K562 (cell line): Measurements from ENCODE around the gene SLC7A4. TPM values are rescaled to one million over a fixed set of nuclear protein-coding genes. Genes with fewer than 3 reads are reported as not detected.

Experiments used
- CBX1 ChIP-seq: sonication (generic); IDR thresholded peaks from 2 replicates; pipeline ENCODE4 v1.6.1; 2016; ENCODE audit warnings: antibody characterized with exemption, low read depth, mild to moderate bottlenecking
- CREM ChIP-seq: IDR thresholded peaks from 2 replicates; pipeline ENCODE4 v1.6.1; 2014; ENCODE audit warnings: antibody characterized with exemption, low read depth
- ELF4 ChIP-seq: fragments of 450-650 bp; formaldehyde crosslinking; IDR thresholded peaks from 2 replicates; pipeline ENCODE4 v1.4.0; 2022; ENCODE audit warnings: missing genetic modification characterization
- ESRRA ChIP-seq: fragments of 450-650 bp; IDR thresholded peaks from 2 replicates; pipeline ENCODE4 v1.6.1; 2014; ENCODE audit warnings: low read depth, mild to moderate bottlenecking, moderate library complexity, borderline replicate concordance
- ETV1 ChIP-seq: fragments of 450-650 bp; conservative IDR thresholded peaks from 2 replicates; pipeline ENCODE4 v1.6.1; 2016; ENCODE audit warnings: missing genetic modification characterization, control low read depth, low read depth, missing compliant biosample characterization
- GABPB2 ChIP-seq: fragments of 250-450 bp; sonication (Bioruptor Pico); conservative IDR thresholded peaks from 2 replicates; pipeline ENCODE4 v1.5.1; 2021; ENCODE audit warnings: mild to moderate bottlenecking
- GATAD2A ChIP-seq: fragments of 450-650 bp; IDR thresholded peaks from 2 replicates; pipeline ENCODE4 v1.6.1; 2017
- KDM2B ChIP-seq: fragments of 250-450 bp; sonication (Bioruptor Pico); IDR thresholded peaks from 2 replicates; pipeline ENCODE4 v1.8.0; 2021; ENCODE audit warnings: mild to moderate bottlenecking, moderate library complexity
- KDM5B ChIP-seq: fragments of 200-600 bp; sonication (generic); IDR thresholded peaks from 2 replicates; pipeline ENCODE4 v1.6.1; 2012; ENCODE audit warnings: low read depth, mild to moderate bottlenecking, moderate library complexity, low read length, control low read depth, inconsistent platforms; ENCODE audit not compliant: insufficient replicate concordance
- PML ChIP-seq: IDR thresholded peaks from 2 replicates; pipeline ENCODE4 v1.6.1; 2012; ENCODE audit warnings: low read length, inconsistent platforms
- RBFOX2 ChIP-seq: fragments of 200-400 bp; formaldehyde crosslinking; IDR thresholded peaks from 2 replicates; pipeline ENCODE4 v1.6.1; 2017; ENCODE audit warnings: low read depth, mild to moderate bottlenecking, low read length, moderate library complexity
- RHOXF2B ChIP-seq: fragments of 250-450 bp; sonication (Bioruptor Pico); conservative IDR thresholded peaks from 2 replicates; pipeline ENCODE4 v1.5.1; 2021
- RNF2 ChIP-seq: sonication (generic); IDR thresholded peaks from 2 replicates; pipeline ENCODE4 v1.6.1; 2016
- SP1 ChIP-seq: sonication (generic); formaldehyde crosslinking; IDR thresholded peaks from 2 replicates; pipeline ENCODE4 v1.8.1; 2022; ENCODE audit warnings: mild to moderate bottlenecking, missing genetic modification reagents
- TAF15 ChIP-seq: fragments of 200-400 bp; formaldehyde crosslinking; IDR thresholded peaks from 2 replicates; pipeline ENCODE4 v1.6.1; 2017; ENCODE audit warnings: mild to moderate bottlenecking, low read depth, low read length, moderate library complexity
- WHSC1 ChIP-seq: IDR thresholded peaks from one replicate; pipeline ENCODE4 v1.6.1; 2012; ENCODE audit warnings: low read length, control low read depth, inconsistent platforms
- ZFPM2 ChIP-seq: fragments of 250-450 bp; sonication (Bioruptor Pico); IDR thresholded peaks from 2 replicates; pipeline ENCODE4 v1.5.1; 2022; ENCODE audit warnings: mild to moderate bottlenecking
- ZNF143 ChIP-seq: sonication (generic); formaldehyde crosslinking; IDR thresholded peaks from 2 replicates; pipeline ENCODE4 v1.9.0; 2022; ENCODE audit warnings: mild to moderate bottlenecking, missing genetic modification reagents
- ZNF778 ChIP-seq: fragments of 450-650 bp; formaldehyde crosslinking; IDR thresholded peaks from 2 replicates; pipeline ENCODE4 v1.4.0; 2020; ENCODE audit warnings: mild to moderate bottlenecking, moderate library complexity
- polyA plus RNA-seq, 8 experiments: library from polyadenylated mRNA; depleted of rRNA in 4 of 8; stranded (reverse) in 5 of 8; unstranded in 3 of 8; fragments of >200 nt; fragmentation: Nextera tagmentation in 2 of 8; fragmentation: Illumina TruSeq in 1 of 8; extraction: Ambion mirVana in 2 of 8; extraction: Trizol in 1 of 8; gene quantifications; 2 replicates each; pipeline versions ENCODE4 v1.2.1 to v1.2.3, GENCODE V29; 2011 to 2014; ENCODE audit warnings: inconsistent platforms in 1 of 8, missing spikeins in 1 of 8
- total RNA-seq, 7 experiments: library from RNA; depleted of rRNA in 6 of 7; stranded (reverse); fragments of >200 nt in 6 of 7; fragmentation: Illumina TruSeq in 2 of 7; extraction: Trizol in 2 of 7; gene quantifications; 2 replicates each; pipeline versions ENCODE4 v1.2.1 to v1.2.3, GENCODE V29; 2011 to 2021; ENCODE audit warnings: low replicate concordance in 1 of 7
- TF ChIP-seq, protein P1 (sequence below): fragments of 150-350 bp; conservative IDR thresholded peaks from 2 replicates; pipeline ENCODE4 v1.6.1; 2014; ENCODE audit warnings: low read length
- TF ChIP-seq, protein P2 (sequence below): IDR thresholded peaks from 2 replicates; pipeline ENCODE4 v1.6.1; 2012; ENCODE audit warnings: low read depth, low read length, improper control_type of control experiment, borderline replicate concordance
- TF ChIP-seq, protein P3 (sequence below): conservative IDR thresholded peaks from 2 replicates; pipeline ENCODE4 v1.6.1; 2011; ENCODE audit warnings: low read depth, mild to moderate bottlenecking, low read length; ENCODE audit not compliant: control insufficient read depth
- TF ChIP-seq, protein P4 (sequence below): fragments of 450-650 bp; formaldehyde crosslinking; IDR thresholded peaks from 2 replicates; pipeline ENCODE4 v1.4.0; 2022; ENCODE audit warnings: missing genetic modification characterization

SLC7A4 gene
- total and polyA plus RNA-seq, 9 of the 15 experiments (the other 6 are each of a cell fraction or from before 2014, with no cell fraction given) = not detected

DNA sequence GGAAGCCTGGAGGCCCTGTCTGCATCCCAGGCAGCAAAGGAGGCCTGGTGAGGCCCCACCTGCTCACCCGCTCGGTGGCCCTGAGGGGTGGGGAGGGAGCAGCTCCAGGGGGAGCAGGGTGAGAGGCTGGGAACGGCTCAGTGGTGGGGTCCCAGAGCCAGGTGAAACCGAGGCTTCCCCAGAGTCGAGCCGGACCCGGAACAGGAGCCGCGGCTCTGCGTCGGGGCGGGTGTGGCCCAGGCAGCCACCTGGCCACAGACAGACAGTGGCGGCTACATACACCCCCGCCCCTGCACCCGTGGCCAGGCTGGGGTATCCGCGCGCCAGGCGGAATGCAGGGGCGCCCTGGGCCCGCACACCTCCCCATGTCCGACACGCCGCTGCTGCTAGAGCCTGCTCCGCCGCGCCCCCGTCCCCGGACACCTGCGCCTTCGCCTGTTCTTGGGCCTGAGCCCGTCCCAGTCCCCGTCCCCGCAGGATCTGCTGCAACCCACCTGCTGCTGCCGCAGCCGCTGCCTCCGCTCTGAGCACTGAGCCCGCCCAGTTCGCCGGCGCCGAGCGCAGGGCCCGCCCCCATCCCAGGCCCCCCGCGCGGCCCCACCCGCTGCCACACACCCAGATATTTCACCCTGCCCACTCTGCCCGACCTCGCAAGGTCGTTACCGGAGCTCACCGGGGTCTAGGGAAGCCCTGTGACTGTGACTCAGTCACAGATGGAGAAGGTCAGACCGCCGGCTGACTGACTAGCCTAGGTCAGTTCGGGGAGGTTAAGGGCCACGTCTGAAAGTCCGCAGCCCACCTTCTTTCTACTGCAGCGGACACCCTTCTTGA lies at the start of gene SLC7A4 (continued):
- TF ChIP-seq, protein P1, sequence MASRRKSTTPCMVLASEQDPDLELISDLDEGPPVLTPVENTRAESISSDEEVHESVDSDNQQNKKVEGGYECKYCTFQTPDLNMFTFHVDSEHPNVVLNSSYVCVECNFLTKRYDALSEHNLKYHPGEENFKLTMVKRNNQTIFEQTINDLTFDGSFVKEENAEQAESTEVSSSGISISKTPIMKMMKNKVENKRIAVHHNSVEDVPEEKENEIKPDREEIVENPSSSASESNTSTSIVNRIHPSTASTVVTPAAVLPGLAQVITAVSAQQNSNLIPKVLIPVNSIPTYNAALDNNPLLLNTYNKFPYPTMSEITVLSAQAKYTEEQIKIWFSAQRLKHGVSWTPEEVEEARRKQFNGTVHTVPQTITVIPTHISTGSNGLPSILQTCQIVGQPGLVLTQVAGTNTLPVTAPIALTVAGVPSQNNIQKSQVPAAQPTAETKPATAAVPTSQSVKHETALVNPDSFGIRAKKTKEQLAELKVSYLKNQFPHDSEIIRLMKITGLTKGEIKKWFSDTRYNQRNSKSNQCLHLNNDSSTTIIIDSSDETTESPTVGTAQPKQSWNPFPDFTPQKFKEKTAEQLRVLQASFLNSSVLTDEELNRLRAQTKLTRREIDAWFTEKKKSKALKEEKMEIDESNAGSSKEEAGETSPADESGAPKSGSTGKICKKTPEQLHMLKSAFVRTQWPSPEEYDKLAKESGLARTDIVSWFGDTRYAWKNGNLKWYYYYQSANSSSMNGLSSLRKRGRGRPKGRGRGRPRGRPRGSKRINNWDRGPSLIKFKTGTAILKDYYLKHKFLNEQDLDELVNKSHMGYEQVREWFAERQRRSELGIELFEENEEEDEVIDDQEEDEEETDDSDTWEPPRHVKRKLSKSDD = no peak
- TF ChIP-seq GABPB2 (CRISPR knock-in tag) = no peak; the same call in 1 of the 2 replicates
- no peak for TF ChIP-seq RNF2
- TF ChIP-seq ETV1 (tag) = no peak
- no peak for TF ChIP-seq ESRRA
- TF ChIP-seq RBFOX2 = no peak
- no peak for TF ChIP-seq PML
- TF ChIP-seq TAF15 = peak; percentile 74; the same call in 1 of the 2 replicates
- 0 out of 2 replicates have a peak, but pooled peaks have one; percentile 14 for TF ChIP-seq CREM
- TF ChIP-seq ZNF778 (CRISPR knock-in tag) = no peak
- no peak for TF ChIP-seq CBX1
- TF ChIP-seq, protein P2, sequence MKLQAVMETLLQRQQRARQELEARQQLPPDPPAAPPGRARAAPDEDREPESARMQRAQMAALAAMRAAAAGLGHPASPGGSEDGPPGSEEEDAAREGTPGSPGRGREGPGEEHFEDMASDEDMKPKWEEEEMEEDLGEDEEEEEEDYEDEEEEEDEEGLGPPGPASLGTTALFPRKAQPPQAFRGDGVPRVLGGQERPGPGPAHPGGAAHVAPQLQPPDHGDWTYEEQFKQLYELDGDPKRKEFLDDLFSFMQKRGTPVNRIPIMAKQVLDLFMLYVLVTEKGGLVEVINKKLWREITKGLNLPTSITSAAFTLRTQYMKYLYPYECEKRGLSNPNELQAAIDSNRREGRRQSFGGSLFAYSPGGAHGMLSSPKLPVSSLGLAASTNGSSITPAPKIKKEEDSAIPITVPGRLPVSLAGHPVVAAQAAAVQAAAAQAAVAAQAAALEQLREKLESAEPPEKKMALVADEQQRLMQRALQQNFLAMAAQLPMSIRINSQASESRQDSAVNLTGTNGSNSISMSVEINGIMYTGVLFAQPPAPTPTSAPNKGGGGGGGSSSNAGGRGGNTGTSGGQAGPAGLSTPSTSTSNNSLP = no peak
- TF ChIP-seq ZNF143 (CRISPR knock-in tag) = peak; percentile 33; the same call in 1 of the 2 replicates
- TF ChIP-seq RHOXF2B (CRISPR knock-in tag) = no peak
- TF ChIP-seq GATAD2A = no peak
- TF ChIP-seq KDM2B = no peak
- TF ChIP-seq ZFPM2 = no peak
- TF ChIP-seq, protein P3, sequence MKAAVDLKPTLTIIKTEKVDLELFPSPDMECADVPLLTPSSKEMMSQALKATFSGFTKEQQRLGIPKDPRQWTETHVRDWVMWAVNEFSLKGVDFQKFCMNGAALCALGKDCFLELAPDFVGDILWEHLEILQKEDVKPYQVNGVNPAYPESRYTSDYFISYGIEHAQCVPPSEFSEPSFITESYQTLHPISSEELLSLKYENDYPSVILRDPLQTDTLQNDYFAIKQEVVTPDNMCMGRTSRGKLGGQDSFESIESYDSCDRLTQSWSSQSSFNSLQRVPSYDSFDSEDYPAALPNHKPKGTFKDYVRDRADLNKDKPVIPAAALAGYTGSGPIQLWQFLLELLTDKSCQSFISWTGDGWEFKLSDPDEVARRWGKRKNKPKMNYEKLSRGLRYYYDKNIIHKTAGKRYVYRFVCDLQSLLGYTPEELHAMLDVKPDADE = no peak
- TF ChIP-seq, protein P4, sequence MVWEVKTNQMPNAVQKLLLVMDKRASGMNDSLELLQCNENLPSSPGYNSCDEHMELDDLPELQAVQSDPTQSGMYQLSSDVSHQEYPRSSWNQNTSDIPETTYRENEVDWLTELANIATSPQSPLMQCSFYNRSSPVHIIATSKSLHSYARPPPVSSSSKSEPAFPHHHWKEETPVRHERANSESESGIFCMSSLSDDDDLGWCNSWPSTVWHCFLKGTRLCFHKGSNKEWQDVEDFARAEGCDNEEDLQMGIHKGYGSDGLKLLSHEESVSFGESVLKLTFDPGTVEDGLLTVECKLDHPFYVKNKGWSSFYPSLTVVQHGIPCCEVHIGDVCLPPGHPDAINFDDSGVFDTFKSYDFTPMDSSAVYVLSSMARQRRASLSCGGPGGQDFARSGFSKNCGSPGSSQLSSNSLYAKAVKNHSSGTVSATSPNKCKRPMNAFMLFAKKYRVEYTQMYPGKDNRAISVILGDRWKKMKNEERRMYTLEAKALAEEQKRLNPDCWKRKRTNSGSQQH (CRISPR knock-in tag) = no peak
- peak; percentile 78; the same call in 1 of the 2 replicates for TF ChIP-seq ELF4 (CRISPR knock-in tag)
- peak; percentile 25 for TF ChIP-seq KDM5B
- TF ChIP-seq WHSC1 = no peak
- TF ChIP-seq SP1 (CRISPR knock-in tag) = no peak
